Activated T-helper 2 cell treated with anti-CD3 and anti-CD28 coated beads, Interferon-gamma antibody, Interleukin-2, Interleukin-4, amounts not matched to agents 10 μg/mL and 5 μg/mL and 100 μg/mL, durations not matched to agents 14 hours and 24 hours and 36 hours (primary cell): ENCODE results near the gene CSH1. TPM values are rescaled to one million over a fixed set of nuclear protein-coding genes. Genes with fewer than 3 reads are reported as not detected.
"Not testable (repeated sequence)": the region's sequence is repeated elsewhere in the genome, so short reads cannot be mapped to it uniquely, and the experiment has no call there.

Source experiments
- DNase-seq: peaks from one replicate; pipeline ENCODE4 v3.0.0; 2021; ENCODE audit warnings: low spot score
- H3K27ac Mint-ChIP-seq: one replicate; pipeline ENCODE4 v1.8.0; 2021; ENCODE audit warnings: mixed read lengths
- H3K27me3 Mint-ChIP-seq: one replicate; pipeline ENCODE4 v1.8.0; 2021; ENCODE audit warnings: low read depth, mixed read lengths
- H3K36me3 Mint-ChIP-seq: one replicate; pipeline ENCODE4 v1.8.0; 2021; ENCODE audit warnings: low read depth, mixed read lengths
- H3K4me1 Mint-ChIP-seq: one replicate; pipeline ENCODE4 v1.8.0; 2021; ENCODE audit warnings: low read depth, mixed read lengths
- H3K4me3 Mint-ChIP-seq: one replicate; pipeline ENCODE4 v1.8.0; 2021; ENCODE audit warnings: low read depth, mild to moderate bottlenecking, moderate library complexity, mixed read lengths
- H3K9me3 Mint-ChIP-seq: one replicate; pipeline ENCODE4 v1.8.0; 2021; ENCODE audit warnings: mixed read lengths
- intact Hi-C: fragments of 100-400 bp; cut with micrococcal nuclease; formaldehyde crosslinking; loops from one replicate; pipeline ENCODE4 v1.15.1; 2023
- total RNA-seq: library from RNA; stranded (reverse); gene quantifications from 2 replicates; pipeline ENCODE4 v1.2.3, GENCODE V29; 2022

Gene CSH1
- total RNA-seq, 1 donor from 2014 or later, result not detected

DNA sequence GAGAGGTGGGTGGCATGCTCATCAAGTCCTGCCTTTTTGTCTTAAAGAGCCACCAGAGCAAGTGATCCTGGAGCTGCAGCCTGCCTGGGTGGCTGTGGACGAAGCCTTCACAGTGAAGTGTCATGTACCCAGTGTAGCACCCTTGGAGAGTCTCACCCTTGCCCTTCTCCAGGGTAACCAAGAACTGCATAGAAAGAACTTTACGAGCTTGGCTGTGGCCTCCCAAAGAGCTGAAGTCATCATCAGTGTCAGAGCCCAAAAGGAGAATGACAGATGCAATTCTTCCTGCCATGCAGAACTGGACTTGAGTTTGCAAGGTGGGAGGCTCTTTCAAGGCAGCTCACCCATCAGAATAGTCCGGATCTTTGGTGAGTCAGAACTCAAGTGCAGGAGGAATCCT is 37.1 kb downstream of the CSH1 start:
- Mint-ChIP-seq H3K27ac (no peak overlapping the region), H3K9me3 (no peaks in the 10 kb centered on the region), H3K4me3 (no peak overlapping the region), H3K27me3 (peaks cover 8% of the 10 kb centered on the region), H3K36me3 (no peaks in the 10 kb centered on the region), H3K4me1 (no peaks in the 10 kb centered on the region)
- intact Hi-C loops, result no loop called here
- no peak for DNase-seq

DNA sequence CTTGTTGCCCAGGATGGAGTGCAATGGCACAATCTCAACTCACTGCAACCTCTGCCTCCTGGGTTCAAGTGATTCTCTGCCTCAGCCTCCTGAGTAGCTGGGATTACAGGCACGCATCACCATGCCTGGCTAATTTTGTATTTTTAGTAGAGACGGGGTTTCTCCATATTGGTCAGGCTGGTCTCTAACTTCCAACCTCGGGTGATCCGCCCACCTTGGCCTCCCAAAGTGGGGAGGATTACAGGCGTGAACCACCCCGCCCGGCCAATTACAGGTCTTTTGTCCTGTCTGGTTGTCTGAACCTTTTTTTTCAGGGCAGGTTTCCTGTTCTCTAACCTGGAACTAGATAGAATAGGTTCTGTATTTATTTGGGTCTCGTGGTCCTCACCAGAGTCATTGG is 39.9 kb downstream of the CSH1 start:
- H3K36me3 Mint-ChIP-seq, DNase-seq, H3K9me3 Mint-ChIP-seq, intact Hi-C loops, H3K27ac Mint-ChIP-seq, H3K4me1 Mint-ChIP-seq, H3K4me3 Mint-ChIP-seq: not testable (repeated sequence)
- peaks cover 18% of the 10 kb centered on the region for H3K27me3 Mint-ChIP-seq

DNA sequence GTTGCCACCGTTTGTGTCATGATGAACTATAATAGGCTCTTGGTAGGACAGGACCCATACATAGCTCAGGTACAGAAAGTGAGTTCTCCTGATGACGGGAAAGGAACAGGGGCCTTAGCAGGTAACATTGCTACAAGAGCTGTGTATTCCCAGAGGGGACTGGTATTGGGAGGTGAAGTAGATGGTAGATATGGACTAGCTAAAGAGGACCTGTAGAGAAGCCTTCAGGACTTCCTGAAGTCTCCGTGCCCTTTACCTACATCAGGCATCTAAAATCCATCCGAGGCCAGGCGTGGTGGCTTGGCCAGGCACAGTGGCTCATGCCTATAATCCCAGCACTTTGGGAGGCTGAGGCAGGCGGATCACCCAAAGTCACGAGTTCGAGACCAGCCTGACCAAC is 41.2 kb downstream of the CSH1 start:
- Mint-ChIP-seq H3K9me3 (no peaks in the 10 kb centered on the region), H3K4me1 (no peaks in the 10 kb centered on the region), H3K27ac (no peak overlapping the region), H3K27me3 (peaks cover 21% of the 10 kb centered on the region), H3K36me3 (no peaks in the 10 kb centered on the region), H3K4me3 (no peak overlapping the region)
- intact Hi-C loops, result no loop called here
- DNase-seq, result no peak

DNA sequence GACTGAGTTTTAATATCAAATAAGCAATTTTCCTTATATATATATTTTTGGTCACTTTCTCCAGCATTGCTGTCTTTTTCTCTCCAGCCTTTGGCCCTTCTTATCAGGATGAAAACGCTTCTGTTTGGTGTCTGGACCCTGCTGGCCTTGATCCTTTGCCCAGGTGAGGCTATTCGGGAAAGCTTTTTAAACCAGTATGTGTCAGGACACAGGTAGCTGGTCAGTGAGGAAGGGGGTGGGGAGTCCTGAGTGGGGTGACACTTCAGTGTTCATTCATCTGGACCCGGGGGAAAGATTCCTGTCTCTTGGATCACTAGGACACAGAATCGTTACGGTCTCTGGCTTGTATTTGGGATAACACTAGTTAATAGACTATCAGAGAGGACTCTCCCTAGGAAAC is 41.7 kb downstream of the CSH1 start:
- no peak overlapping the region for H3K4me3 Mint-ChIP-seq
- H3K4me1 Mint-ChIP-seq, result no peaks in the 10 kb centered on the region
- H3K27ac Mint-ChIP-seq, result no peak overlapping the region
- no peaks in the 10 kb centered on the region for H3K36me3 Mint-ChIP-seq
- DNase-seq, result no peak
- intact Hi-C loops, result no loop called here
- peaks cover 20% of the 10 kb centered on the region for H3K27me3 Mint-ChIP-seq
- H3K9me3 Mint-ChIP-seq, result no peaks in the 10 kb centered on the region

DNA sequence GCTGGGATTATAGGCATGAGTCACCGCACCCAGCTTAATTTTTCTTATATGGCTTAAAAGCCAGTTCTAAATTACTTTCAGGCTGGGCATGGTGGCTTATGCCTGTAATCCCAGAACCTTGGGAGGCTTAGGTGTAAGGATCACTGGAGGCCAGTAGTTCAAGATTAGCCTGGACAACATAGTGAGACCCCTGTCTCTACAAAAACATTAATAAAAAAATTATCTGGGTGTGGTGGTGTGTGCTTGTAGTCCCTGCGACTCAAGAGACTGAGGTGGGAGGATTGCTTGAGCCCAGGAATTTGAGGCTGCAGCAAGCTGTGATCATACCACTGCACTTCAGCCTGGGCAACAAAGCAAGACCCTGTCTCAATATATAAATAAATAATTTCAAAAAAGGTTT is 43.1 kb downstream of the CSH1 start:
- H3K9me3 Mint-ChIP-seq, result peaks cover 7% of the 10 kb centered on the region
- H3K27me3 Mint-ChIP-seq, result peaks cover 20% of the 10 kb centered on the region
- H3K4me3 Mint-ChIP-seq, result no peak overlapping the region
- DNase-seq, result no peak
- H3K27ac Mint-ChIP-seq, result no peak overlapping the region
- H3K36me3 Mint-ChIP-seq, result peaks cover under 1% of the 10 kb centered on the region
- intact Hi-C loops, result no loop called here
- H3K4me1 Mint-ChIP-seq, result peaks cover 5% of the 10 kb centered on the region

DNA sequence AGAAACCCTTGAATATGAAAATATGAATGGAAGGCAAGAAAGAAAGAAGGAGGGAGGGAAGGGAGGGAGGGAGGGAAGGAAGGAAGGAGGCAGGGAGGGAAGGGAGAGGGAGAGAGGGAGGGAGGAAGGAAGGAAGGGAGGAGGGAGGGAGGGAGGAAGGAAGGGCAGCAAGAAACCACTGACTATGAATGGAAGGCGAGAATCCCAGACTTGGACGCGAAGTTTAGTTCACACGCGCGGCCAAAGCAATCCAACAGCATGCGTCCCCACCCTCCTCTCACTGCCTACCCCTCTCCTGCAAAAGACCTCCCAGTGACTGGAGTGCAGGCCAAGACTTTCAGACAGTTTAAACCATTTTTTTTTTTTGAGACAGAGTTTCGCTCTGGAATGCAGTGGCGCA is 46.0 kb downstream of the CSH1 start:
- no peak for DNase-seq
- Mint-ChIP-seq H3K27me3 (peaks cover 17% of the 10 kb centered on the region), H3K4me3 (no peak overlapping the region), H3K4me1 (peaks cover 8% of the 10 kb centered on the region), H3K9me3 (peaks cover 12% of the 10 kb centered on the region), H3K36me3 (peaks cover 6% of the 10 kb centered on the region), H3K27ac (no peak overlapping the region)
- intact Hi-C loops, result no loop called here

DNA sequence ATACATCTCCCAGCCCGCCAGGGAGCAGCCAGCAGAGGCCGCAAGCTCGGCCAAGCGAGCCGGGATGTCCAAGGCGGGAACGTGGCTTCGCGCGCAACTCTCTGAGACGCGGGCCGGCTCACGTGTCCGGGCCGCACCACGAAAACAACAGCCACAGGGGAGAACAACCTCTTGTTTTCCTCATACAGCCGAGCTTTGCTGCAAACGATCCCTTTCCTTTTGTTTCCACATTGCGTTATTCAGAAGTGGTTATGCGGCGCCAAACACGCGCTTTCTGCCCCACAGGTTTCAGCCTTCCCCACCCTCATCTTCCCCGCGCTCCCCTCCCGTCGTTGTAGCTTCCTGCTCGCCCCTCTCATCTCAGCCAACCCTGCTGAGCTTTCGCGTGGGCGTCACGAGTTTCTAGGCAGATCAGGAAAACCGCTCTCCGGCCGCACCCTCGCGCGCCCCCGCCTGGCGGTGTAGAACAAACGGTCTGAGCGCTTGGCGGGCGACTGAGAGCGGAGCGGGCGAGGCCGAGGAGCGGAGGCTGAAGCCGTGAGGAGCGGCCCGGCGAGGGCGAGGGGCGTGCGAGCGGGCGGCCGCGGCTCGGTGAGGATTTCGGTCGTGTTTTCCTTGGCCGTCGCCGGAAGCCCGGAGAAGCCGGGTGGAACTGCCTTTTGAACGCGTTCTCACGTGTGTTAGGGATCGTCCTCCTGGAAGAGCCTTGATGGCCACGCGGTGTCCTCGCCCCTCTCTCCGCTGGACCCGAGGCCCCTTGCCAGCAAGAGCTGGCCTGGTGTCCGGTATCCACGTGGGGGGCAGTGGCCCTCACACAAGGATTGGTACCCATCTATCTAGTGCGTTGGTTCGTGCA is 47.3 kb downstream of the CSH1 start:
- Mint-ChIP-seq H3K36me3 (peaks cover 6% of the 10 kb centered on the region), H3K27me3 (peaks cover 17% of the 10 kb centered on the region), H3K4me1 (peaks cover 14% of the 10 kb centered on the region), H3K27ac (peak overlapping the region; percentile 96), H3K4me3 (peak overlapping the region; percentile 78), H3K9me3 (peaks cover 12% of the 10 kb centered on the region)
- peak; percentile 93 for DNase-seq
- intact Hi-C loops, result loop anchor here (10.0 kb wide), 2 partner anchors 146 to 296 kb away; partner anchors contain the start of gene PRR29

DNA sequence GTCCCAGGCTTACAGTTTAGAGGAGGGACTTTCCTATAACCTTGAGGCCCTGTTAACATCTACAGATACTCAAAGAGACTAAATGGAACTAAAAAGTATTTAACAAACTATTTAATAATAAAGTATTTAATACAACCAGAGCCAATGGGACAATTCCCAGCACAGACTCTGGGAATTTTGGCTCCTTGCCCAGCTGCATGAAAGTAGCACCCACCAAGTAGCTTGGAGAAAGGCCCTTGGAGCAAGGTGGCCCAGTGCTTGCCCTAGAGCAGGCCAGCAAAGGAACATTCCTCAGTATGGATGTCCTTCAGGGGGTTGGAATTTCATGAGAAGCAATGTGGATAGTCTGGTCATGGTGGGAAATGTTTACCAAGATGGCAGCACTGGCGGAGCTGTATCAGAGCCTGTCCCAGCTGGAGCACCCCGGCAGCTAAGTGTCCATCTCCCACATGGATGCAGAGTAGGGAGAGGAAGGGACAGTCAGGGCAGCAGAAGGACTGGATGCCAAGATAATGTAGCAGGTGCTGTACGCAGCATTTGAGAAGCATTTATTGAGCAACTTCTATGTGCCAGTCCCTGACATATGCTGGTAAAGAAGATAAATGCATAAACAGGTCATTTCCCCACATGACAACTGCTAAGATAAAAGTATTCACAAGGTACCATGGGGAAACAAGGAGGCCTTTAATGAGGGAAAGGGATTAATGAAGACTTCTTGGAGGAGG is 48.7 kb downstream of the CSH1 start:
- peak overlapping the region; percentile 43 for H3K27ac Mint-ChIP-seq
- H3K9me3 Mint-ChIP-seq, result peaks cover 12% of the 10 kb centered on the region
- peaks cover 16% of the 10 kb centered on the region for H3K4me1 Mint-ChIP-seq
- H3K27me3 Mint-ChIP-seq, result peaks cover 14% of the 10 kb centered on the region
- peak overlapping the region; percentile 27 for H3K4me3 Mint-ChIP-seq
- intact Hi-C loops, result loop anchor here (10.0 kb wide), 2 partner anchors 147 to 297 kb away; partner anchors contain the start of gene PRR29
- H3K36me3 Mint-ChIP-seq, result peaks cover 6% of the 10 kb centered on the region
- DNase-seq, result no peak

DNA sequence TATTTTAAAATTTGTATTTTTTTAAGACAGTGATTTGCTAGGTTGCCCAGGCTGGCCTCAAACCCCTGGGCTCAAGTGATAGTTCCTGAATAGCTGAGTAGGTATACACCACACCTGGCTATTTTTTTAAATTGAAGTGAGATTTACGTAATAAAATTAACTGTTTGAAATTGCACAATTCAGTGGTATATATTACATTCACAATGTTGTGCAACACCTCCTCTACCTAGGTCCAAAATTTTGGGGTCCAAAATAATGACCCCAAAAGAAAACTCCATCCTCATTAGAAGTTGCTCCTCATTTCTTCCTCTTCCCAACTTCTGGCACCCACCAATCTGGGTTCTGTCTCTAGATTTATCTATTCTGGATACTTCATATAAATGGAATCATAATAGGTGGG is 50.9 kb downstream of the CSH1 start:
- Mint-ChIP-seq H3K27me3 (peaks cover 4% of the 10 kb centered on the region), H3K9me3 (peaks cover 12% of the 10 kb centered on the region), H3K27ac (no peak overlapping the region), H3K4me3 (no peak overlapping the region), H3K36me3 (peaks cover 18% of the 10 kb centered on the region), H3K4me1 (peaks cover 25% of the 10 kb centered on the region)
- intact Hi-C loops, result loop anchor here (10.0 kb wide), 2 partner anchors 149 to 299 kb away; partner anchors contain the start of gene PRR29
- DNase-seq, result no peak

Other genes starting within 250 kb of the CSH1 start
- gene LIMD2, start 196.4 kb downstream of the CSH1 start, total RNA-seq, result 178 and 182 TPM in 2 replicates
- gene STRADA, start 154.8 kb downstream of the CSH1 start, total RNA-seq, result 54.0 and 57.4 TPM in 2 replicates
- gene CCDC47, start 123.0 kb downstream of the CSH1 start, total RNA-seq, result 70.0 and 73.7 TPM in 2 replicates
- 138 and 144 TPM in 2 replicates for gene DDX42, start 122.4 kb downstream of the CSH1 start, total RNA-seq
- gene PSMC5, start 69.1 kb downstream of the CSH1 start, total RNA-seq, result 185 and 204 TPM in 2 replicates
- 75.0 and 80.7 TPM in 2 replicates for gene FTSJ3, start 68.9 kb downstream of the CSH1 start, total RNA-seq
- gene SMARCD2, start 53.9 kb downstream of the CSH1 start, total RNA-seq, result 129 and 130 TPM in 2 replicates
- gene CSH2, start 22.9 kb downstream of the CSH1 start, total RNA-seq, result not detected in 2 replicates
- gene GH2, start 14.6 kb downstream of the CSH1 start, total RNA-seq, result not detected in 2 replicates
- not detected in 2 replicates for gene CSHL1, start 14.7 kb upstream of the CSH1 start, total RNA-seq
- gene GH1, start 22.3 kb upstream of the CSH1 start, total RNA-seq, result not detected in 2 replicates
- 28.8 and 33.2 TPM in 2 replicates for gene CD79B, start 35.8 kb upstream of the CSH1 start, total RNA-seq
- gene SCN4A, start 76.3 kb upstream of the CSH1 start, total RNA-seq, result 0.11 and 0.14 TPM in 2 replicates
- gene PRR29, start 101.8 kb upstream of the CSH1 start, total RNA-seq, result 0.14 and 0.18 TPM in 2 replicates
- gene ICAM2, start 124.1 kb upstream of the CSH1 start, total RNA-seq, result 83.2 and 85.6 TPM in 2 replicates
- 91.0 and 93.4 TPM in 2 replicates for gene ERN1, start 233.6 kb upstream of the CSH1 start, total RNA-seq